Pancreas (tissue), 10 donors: ENCODE data around the gene LMAN1. TPM values are rescaled to one million over a fixed set of nuclear protein-coding genes. Genes with fewer than 3 reads are reported as not detected.
A peak's percentile ranks its signal among the peaks of the same experiment; 100 is the strongest.

Experiments
- ATAC-seq, 4 donors: fragments of 200-7000 bp; cut with Tn5 transposase; one replicate each; pipeline versions ENCODE4 v1.8.0 to v1.9.1; 2020; ENCODE audit warnings: mild to moderate bottlenecking in 4 of 4, moderate library complexity in 4 of 4
- DNase-seq, 6 donors: peaks; one replicate each; pipeline ENCODE4 v3.0.0-alpha.2; 2020
- FAIRE-seq: peaks from 2 replicates; lab custom pipeline; 2012; peaks lifted over from hg19 to GRCh38; lab: Jason Lieb, UNC
- H3K27ac ChIP-seq, 4 donors: fragments of 200-600 bp; sonication (generic); 1 replicate in 3 of 4; 2 replicates in 1 of 4; pipeline versions ENCODE4 v1.5.0 to v1.8.0; 2020
- H3K27me3 ChIP-seq, 4 donors: fragments of 200-600 bp; one replicate each; pipeline ENCODE4 v1.8.0; 2021
- H3K36me3 ChIP-seq, 3 donors: fragments of 200-600 bp; sonication (generic) in 1 of 3; one replicate each; pipeline versions ENCODE4 v1.5.0 to v1.8.0; 2020 to 2021
- H3K4me1 ChIP-seq, 3 donors: fragments of 200-600 bp; one replicate each; pipeline ENCODE4 v1.8.0; 2021
- H3K4me3 ChIP-seq, 4 donors: fragments of 200-600 bp; sonication (generic) in 2 of 4; one replicate each; pipeline versions ENCODE4 v1.5.0 to v1.8.0; 2020 to 2021
- H3K9me3 ChIP-seq, 4 donors: fragments of 200-600 bp; one replicate each; pipeline ENCODE4 v1.8.0; 2021
- WGBS, 2 donors: extraction: QIAGEN DNeasy Blood & Tissue Kit; methylation state at CpG; one replicate each; pipeline ENCODE4 v1.1.7; 2013; 5-methylcytosine and 5-hydroxymethylcytosine counted together
- intact Hi-C, 3 donors: fragments of 100-400 bp; cut with DNase I; formaldehyde crosslinking; loops; one replicate each; pipeline versions ENCODE4 v1.11.1 to v1.14.2; 2022
- polyA plus RNA-seq, 2 donors: library from polyadenylated mRNA; stranded (reverse); fragments of 200-250 nt; gene quantifications; one replicate each; pipeline ENCODE4 v1.2.3, GENCODE V29; 2013
- total RNA-seq, 6 donors: library from RNA; stranded (reverse); fragmentation: NEBNext Ultra II Directional in 4 of 6; extraction: Animal tissue kit (Norgen Biotek cat#: 25700) in 4 of 6; gene quantifications; one replicate each; pipeline versions ENCODE4 v1.2.1 to v1.2.4, GENCODE V29; 2021 to 2023
- TF ChIP-seq, protein P1 (sequence below), 4 donors: fragments of 200-600 bp; sonication (generic) in 3 of 4; IDR thresholded peaks; one replicate each; pipeline versions ENCODE4 v1.5.0 to v1.8.0; 2021; ENCODE audit warnings: antibody characterized with exemption in 4 of 4
- donor health status: healthy with polysubstance abuse.
- donor health status: DM: no; HTN: no; CAD: no; lungs with moderate emphysema.
- donor health status: DM: no; HTN: no; CAD: no.
- donor health status: control.
- donor health status: control.
- donor health status: Bipolar disorder and iron deficiency.
- donor health status: DM: yes; HTN: yes; CAD: no.
- donor health status: DM: no; HTN: no; CAD: no.
- donor health status: DM: no; HTN: no; CAD: no.
- donor health status: DM: yes; HTN: yes; CAD: no.

LMAN1 gene
- total and polyA plus RNA-seq, 8 donors, result 15.9 to 75.2 (median 58.0) TPM

GRCh38 chr18:59325965-59326364 lies 33.1 kb downstream of the LMAN1 start:
- Histone ChIP-seq H3K4me3 (no peak overlapping the region), H3K9me3 (no peaks in the 10 kb centered on the region), H3K27ac (no peak overlapping the region), H3K36me3 (peaks cover 0 to 37% (median 14%) of the 10 kb centered on the region in 3 donors), H3K27me3 (no peaks in the 10 kb centered on the region), H3K4me1 (no peaks in the 10 kb centered on the region)
- TF ChIP-seq, protein P1, sequence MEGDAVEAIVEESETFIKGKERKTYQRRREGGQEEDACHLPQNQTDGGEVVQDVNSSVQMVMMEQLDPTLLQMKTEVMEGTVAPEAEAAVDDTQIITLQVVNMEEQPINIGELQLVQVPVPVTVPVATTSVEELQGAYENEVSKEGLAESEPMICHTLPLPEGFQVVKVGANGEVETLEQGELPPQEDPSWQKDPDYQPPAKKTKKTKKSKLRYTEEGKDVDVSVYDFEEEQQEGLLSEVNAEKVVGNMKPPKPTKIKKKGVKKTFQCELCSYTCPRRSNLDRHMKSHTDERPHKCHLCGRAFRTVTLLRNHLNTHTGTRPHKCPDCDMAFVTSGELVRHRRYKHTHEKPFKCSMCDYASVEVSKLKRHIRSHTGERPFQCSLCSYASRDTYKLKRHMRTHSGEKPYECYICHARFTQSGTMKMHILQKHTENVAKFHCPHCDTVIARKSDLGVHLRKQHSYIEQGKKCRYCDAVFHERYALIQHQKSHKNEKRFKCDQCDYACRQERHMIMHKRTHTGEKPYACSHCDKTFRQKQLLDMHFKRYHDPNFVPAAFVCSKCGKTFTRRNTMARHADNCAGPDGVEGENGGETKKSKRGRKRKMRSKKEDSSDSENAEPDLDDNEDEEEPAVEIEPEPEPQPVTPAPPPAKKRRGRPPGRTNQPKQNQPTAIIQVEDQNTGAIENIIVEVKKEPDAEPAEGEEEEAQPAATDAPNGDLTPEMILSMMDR (IDR thresholded peaks at IDR 0.05), result no peak
- intact Hi-C loops, result no loop called here
- ATAC-seq (no peak), FAIRE-seq (no peak), DNase-seq (no peak)
- WGBS, 2 donors, result 90 to 93% methylated on average over 1 of the region's 1 CpG

DNA sequence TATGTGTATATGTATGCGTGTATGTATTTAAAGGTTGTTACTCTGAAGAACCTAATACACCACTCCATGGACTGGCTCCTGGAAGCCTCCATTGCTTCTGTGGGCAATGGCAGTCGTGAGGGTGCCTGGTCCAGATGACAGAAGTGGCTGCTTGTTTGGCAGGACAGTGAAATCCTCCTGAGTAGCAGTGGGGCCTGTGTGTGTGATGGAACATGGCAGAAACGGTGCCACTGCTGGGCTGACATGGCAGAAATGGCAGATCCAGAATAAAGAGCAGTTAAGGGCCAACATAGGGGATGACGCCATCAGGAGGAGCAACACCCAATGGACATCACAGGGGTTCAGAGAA lies 34.5 kb downstream of the LMAN1 start:
- WGBS, 2 donors, result 92 to 97% methylated on average over 4 of the region's 4 CpGs
- peak in 1 of 4 donors; percentile 25 for ATAC-seq
- FAIRE-seq, result no peak

DNA sequence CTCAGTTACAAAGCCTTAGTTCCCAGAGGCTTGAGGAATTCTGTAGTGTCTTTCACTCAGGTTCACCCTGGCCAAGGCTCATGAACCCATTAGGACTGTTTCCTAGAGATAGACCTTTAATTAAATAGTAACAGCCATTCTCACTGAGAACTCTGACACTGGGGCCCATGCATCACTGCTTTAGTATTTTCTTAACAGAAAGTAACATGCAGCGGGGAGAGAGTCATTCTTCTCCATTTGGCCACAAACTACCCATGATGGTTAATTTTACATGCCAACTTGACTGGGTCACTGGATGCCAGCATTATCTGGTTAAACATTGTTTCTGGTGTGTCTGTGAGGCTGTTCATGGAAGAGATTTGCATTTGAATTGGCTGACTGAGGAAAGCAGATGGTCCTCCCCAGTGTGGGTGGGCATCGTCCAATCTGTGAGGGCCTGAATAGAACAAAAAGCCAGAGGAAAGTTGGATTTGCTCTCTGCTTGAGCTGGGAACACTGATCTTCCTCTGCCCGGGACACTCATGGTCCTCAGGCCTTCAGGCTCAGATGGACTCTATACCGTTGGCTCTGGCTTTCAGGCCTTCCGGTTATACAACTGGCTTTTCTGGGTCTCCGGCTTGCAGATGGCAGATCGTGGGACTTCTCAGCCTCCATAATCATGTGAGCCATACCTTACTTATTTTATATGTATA lies 35.0 kb downstream of the LMAN1 start:
- WGBS, 2 donors, result 93 to 96% methylated on average over 7 of the region's 7 CpGs
- FAIRE-seq (no peak), ATAC-seq (peak in 1 of 4 donors; percentile 28), DNase-seq (no peak)
- intact Hi-C loops, result no loop called here
- no peaks in the 10 kb centered on the region for H3K27me3 ChIP-seq
- H3K4me1 ChIP-seq, result no peaks in the 10 kb centered on the region
- TF ChIP-seq, protein P1 (IDR thresholded peaks at IDR 0.05), result no peak
- no peak overlapping the region for H3K4me3 ChIP-seq
- H3K27ac ChIP-seq, result no peak overlapping the region
- H3K36me3 ChIP-seq, result peaks cover 0 to 26% (median 7%) of the 10 kb centered on the region in 3 donors
- H3K9me3 ChIP-seq, result no peaks in the 10 kb centered on the region

More for the DNA sequence above, 34.5 kb downstream of the LMAN1 start:
- no peaks in the 10 kb centered on the region for H3K9me3 ChIP-seq
- intact Hi-C loops, result no loop called here
- H3K27me3 ChIP-seq, result no peaks in the 10 kb centered on the region
- H3K4me1 ChIP-seq, result no peaks in the 10 kb centered on the region
- DNase-seq, result no peak
- TF ChIP-seq, protein P1 (IDR thresholded peaks at IDR 0.05), result no peak
- H3K36me3 ChIP-seq, result peaks cover 0 to 26% (median 12%) of the 10 kb centered on the region in 3 donors
- H3K27ac ChIP-seq, result no peak overlapping the region
- H3K4me3 ChIP-seq, result no peak overlapping the region

DNA sequence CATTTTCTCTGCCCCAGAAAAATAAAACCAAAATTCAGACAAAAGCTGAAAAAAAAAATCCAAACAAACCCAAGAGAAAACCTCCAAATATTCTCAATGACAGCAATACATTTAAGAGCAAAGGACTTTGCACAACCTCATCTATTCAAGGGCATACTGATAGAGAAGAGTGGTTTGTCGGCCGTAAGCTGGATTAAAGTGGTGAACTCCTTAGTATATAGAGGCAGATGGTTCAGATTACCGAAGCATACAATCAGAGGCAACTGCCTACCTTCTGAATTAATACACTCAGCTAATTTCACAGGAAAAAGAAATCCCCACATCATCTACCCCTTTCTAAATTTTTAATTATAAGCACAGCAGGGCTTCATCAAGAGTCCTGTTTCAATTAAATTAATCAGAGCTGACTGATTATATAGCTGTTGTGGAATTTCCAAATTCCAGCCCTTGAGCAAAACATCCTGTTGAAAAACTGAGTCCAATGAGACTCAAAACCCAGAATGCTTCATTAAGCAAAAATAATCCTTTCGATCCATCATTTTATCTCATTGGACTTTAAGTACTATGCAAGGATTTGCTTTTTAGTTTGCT lies 40.5 kb downstream of the LMAN1 start, which contains the start of gene CPLX4:
Gene CPLX4 (minus strand): TSS at position 190 of the 591 bp plus-strand sequence. CDS start 187 bp downstream, at position 3.
- WGBS, 2 donors, result 75 to 85% methylated on average over 4 of the region's 4 CpGs
- intact Hi-C loops, result no loop called here
- Histone ChIP-seq H3K27me3 (no peaks in the 10 kb centered on the region), H3K4me3 (no peak within 1 kb of the TSS), H3K9me3 (no peaks in the 10 kb centered on the region), H3K4me1 (no peaks in the 10 kb centered on the region), H3K27ac (no peak within 1 kb of the TSS), H3K36me3 (no peaks in the 10 kb centered on the region)
- no peak for DNase-seq
- no peak for FAIRE-seq
- TF ChIP-seq, protein P1 (IDR thresholded peaks at IDR 0.05), result no peak
- no peak for ATAC-seq

DNA sequence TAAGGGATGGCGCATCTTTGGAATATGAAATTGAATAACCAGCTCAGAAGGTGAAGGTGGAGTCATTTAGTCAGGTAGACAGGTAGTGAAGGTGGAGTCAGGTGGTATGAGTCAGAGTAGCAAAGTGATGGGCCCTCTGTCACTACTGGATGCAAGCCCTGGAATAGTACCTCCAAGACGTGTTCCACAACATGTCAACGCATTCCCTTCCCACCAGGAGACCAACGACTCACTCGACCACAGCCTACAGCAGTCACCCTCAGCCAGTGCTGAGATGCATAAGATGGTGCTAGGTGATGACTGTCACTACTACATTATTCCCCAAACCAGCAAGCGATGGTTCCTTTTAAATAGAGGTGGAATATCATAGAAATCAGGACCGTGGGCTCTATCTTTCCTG lies 47.4 kb downstream of the LMAN1 start:
- H3K4me1 ChIP-seq, result peaks cover 0 to 6% (median 4%) of the 10 kb centered on the region in 3 donors
- FAIRE-seq (no peak), DNase-seq (no peak), ATAC-seq (no peak)
- peaks cover 0 to 3% (median 0%) of the 10 kb centered on the region in 4 donors for H3K27me3 ChIP-seq
- no peaks in the 10 kb centered on the region for H3K36me3 ChIP-seq
- H3K4me3 ChIP-seq, result no peak overlapping the region
- no peaks in the 10 kb centered on the region for H3K9me3 ChIP-seq
- TF ChIP-seq, protein P1 (IDR thresholded peaks at IDR 0.05), result no peak
- no peak overlapping the region for H3K27ac ChIP-seq
- 78 to 83% methylated on average over 7 of the region's 7 CpGs for WGBS, 2 donors
- intact Hi-C loops, result no loop called here
